OCI-LY3 (cell line): Measurements from ENCODE around the gene ZMYND8.

Experiments used
- EZH2phosphoT487 ChIP-seq: fragments of 200-600 bp; shearing (Covaris generic); IDR thresholded peaks from 2 replicates; pipeline ENCODE4 v1.6.1; 2018; ENCODE audit warnings: antibody characterized with exemption, mixed run types, low read depth
- TF ChIP-seq, protein P1 (sequence below): fragments of 200-600, 300-600 bp; sonication (generic); IDR thresholded peaks from 2 replicates; pipeline ENCODE4 v1.5.1; 2014; ENCODE audit warnings: antibody characterized with exemption, low read length, low read depth

GRCh38 chr20:47370850-47371782 lies 14.6 kb upstream of the ZMYND8 start:
- TF ChIP-seq, protein P1, sequence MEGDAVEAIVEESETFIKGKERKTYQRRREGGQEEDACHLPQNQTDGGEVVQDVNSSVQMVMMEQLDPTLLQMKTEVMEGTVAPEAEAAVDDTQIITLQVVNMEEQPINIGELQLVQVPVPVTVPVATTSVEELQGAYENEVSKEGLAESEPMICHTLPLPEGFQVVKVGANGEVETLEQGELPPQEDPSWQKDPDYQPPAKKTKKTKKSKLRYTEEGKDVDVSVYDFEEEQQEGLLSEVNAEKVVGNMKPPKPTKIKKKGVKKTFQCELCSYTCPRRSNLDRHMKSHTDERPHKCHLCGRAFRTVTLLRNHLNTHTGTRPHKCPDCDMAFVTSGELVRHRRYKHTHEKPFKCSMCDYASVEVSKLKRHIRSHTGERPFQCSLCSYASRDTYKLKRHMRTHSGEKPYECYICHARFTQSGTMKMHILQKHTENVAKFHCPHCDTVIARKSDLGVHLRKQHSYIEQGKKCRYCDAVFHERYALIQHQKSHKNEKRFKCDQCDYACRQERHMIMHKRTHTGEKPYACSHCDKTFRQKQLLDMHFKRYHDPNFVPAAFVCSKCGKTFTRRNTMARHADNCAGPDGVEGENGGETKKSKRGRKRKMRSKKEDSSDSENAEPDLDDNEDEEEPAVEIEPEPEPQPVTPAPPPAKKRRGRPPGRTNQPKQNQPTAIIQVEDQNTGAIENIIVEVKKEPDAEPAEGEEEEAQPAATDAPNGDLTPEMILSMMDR = no peak
- no peak for TF ChIP-seq EZH2phosphoT487
